HepG2 (cell line): ENCODE measurements around the gene ST8SIA4. TPM values are rescaled to one million over a fixed set of nuclear protein-coding genes. Genes with fewer than 3 reads are reported as not detected.

ENCODE experiments used
- ATAC-seq: fragments of 200-7000 bp; cut with Tn5 transposase; 3 replicates; pipeline ENCODE4 v1.9.1; 2020; ENCODE audit warnings: mild to moderate bottlenecking, moderate library complexity
- BruUV-seq: library from RNA; stranded (reverse); fragments of 400-500 nt; replicated peaks from 2 replicates; lab custom pipeline; 2021; lab: Mats Ljungman, UMichigan
- CTCF ChIA-PET: fragments of 300-600 bp; formaldehyde crosslinking; extraction: SDS; loops from one replicate; lab custom pipeline; 2021; ENCODE audit warnings: low total read pairs, inconsistent platforms, low intra/inter-chr PET ratio; lab: Yijun Ruan, JAX
- POLR2A ChIA-PET: fragments of 350-600 bp; sonication (Branson Sonifier 250); formaldehyde crosslinking; loops from one replicate; lab custom pipeline; 2020; ENCODE audit warnings: antibody characterized with exemption, inconsistent platforms; lab: Yijun Ruan, JAX
- DNase-seq: peaks from one replicate; pipeline ENCODE4 v3.0.0-alpha.2; 2015; ENCODE audit warnings: low spot score
- FAIRE-seq: peaks from 3 replicates; lab custom pipeline; 2011; peaks lifted over from hg19 to GRCh38; lab: Jason Lieb, UNC
- H2AFZ ChIP-seq: one replicate; pipeline ENCODE4 v1.6.1; 2011; ENCODE audit warnings: low read length, inconsistent platforms
- H3K27ac ChIP-seq: fragments of 300-600 bp; 3 replicates; pipeline ENCODE4 v1.8.0; 2011; ENCODE audit warnings: mixed run types, mild to moderate bottlenecking, mixed read lengths, low read length, inconsistent platforms; ENCODE audit not compliant: insufficient read depth; ENCODE audit errors: extremely low read length
- H3K27me3 ChIP-seq, 2 experiments: fragments of 200-600 bp in 1 of 2; 2 replicates in 1 of 2; 3 replicates in 1 of 2; pipeline versions ENCODE4 v1.6.0 to v1.8.0; 2011; ENCODE audit warnings: low read length in 2 of 2, mild to moderate bottlenecking in 2 of 2, moderate library complexity in 2 of 2, inconsistent platforms in 1 of 2; ENCODE audit not compliant: insufficient read depth in 2 of 2, control insufficient read depth in 1 of 2
- H3K36me3 ChIP-seq, 2 experiments: fragments of 200-600 bp in 1 of 2; replicated peaks in 1 of 2; 2 replicates in 1 of 2; 3 replicates in 1 of 2; pipeline versions ENCODE4 v1.5.1 to v1.8.0; 2011; ENCODE audit warnings: low read length in 2 of 2, inconsistent platforms in 1 of 2; ENCODE audit not compliant: insufficient read depth in 2 of 2, control insufficient read depth in 1 of 2
- H3K4me1 ChIP-seq: 2 replicates; pipeline ENCODE4 v1.5.1; 2012; ENCODE audit warnings: low read length, inconsistent platforms; ENCODE audit not compliant: insufficient read depth
- H3K4me2 ChIP-seq: 2 replicates; pipeline ENCODE4 v1.6.0; 2011; ENCODE audit warnings: low read depth, low read length, inconsistent platforms
- H3K4me3 ChIP-seq, 3 experiments: fragments of 200-600 bp in 1 of 3; sonication (generic), shearing (Covaris generic) in 1 of 3; replicated peaks in 1 of 3; 2 replicates each; pipeline ENCODE4 v1.5.1; 2011 to 2016; ENCODE audit warnings: low read length in 3 of 3, inconsistent platforms in 2 of 3, low read depth in 2 of 3, mild to moderate bottlenecking in 2 of 3, control low read depth in 1 of 3, mixed read lengths in 1 of 3; ENCODE audit not compliant: insufficient read depth in 1 of 3
- H3K79me2 ChIP-seq: one replicate; pipeline ENCODE4 v1.6.1; 2011; ENCODE audit warnings: low read length, inconsistent platforms; ENCODE audit not compliant: insufficient read depth
- H3K9ac ChIP-seq: 2 replicates; pipeline ENCODE4 v1.6.0; 2011; ENCODE audit warnings: mild to moderate bottlenecking, low read depth, low read length, inconsistent platforms; ENCODE audit not compliant: insufficient read depth
- H3K9me3 ChIP-seq: 2 replicates; pipeline ENCODE4 v1.5.1; 2012; ENCODE audit warnings: mild to moderate bottlenecking, low read length
- H4K20me1 ChIP-seq: 2 replicates; pipeline ENCODE4 v1.6.0; 2011; ENCODE audit warnings: inconsistent platforms, mild to moderate bottlenecking, low read length, moderate library complexity; ENCODE audit not compliant: insufficient read depth
- AKAP8 ChIP-seq: sonication (generic); formaldehyde crosslinking; IDR thresholded peaks from 2 replicates; pipeline ENCODE4 v1.5.1; 2020; ENCODE audit warnings: mild to moderate bottlenecking, missing genetic modification reagents
- ARID3A ChIP-seq: IDR thresholded peaks from 2 replicates; pipeline ENCODE4 v1.6.1; 2012; ENCODE audit warnings: low read depth, low read length, improper control_type of control experiment
- ERF ChIP-seq: IDR thresholded peaks from 2 replicates; pipeline ENCODE4 v1.6.1; 2018; ENCODE audit warnings: missing biosample characterization, missing genetic modification reagents
- FOXA1 ChIP-seq, 2 experiments: fragments of 450-650 bp in 1 of 2; sonication (generic) in 1 of 2; formaldehyde crosslinking in 1 of 2; IDR thresholded peaks; 2 replicates each; pipeline versions ENCODE4 v1.4.0 to v1.6.1; 2016 to 2020; ENCODE audit warnings: missing genetic modification reagents in 1 of 2
- HBP1 ChIP-seq: IDR thresholded peaks from 2 replicates; pipeline ENCODE4 v1.6.1; 2016; ENCODE audit warnings: low read depth, control low read depth
- JUN ChIP-seq: sonication (generic); formaldehyde crosslinking; IDR thresholded peaks from 2 replicates; pipeline ENCODE4 v1.4.0; 2020; ENCODE audit warnings: mild to moderate bottlenecking, missing genetic modification reagents
- MTERF4 ChIP-seq: sonication (generic); formaldehyde crosslinking; IDR thresholded peaks from 2 replicates; pipeline ENCODE4 v1.8.0; 2023; ENCODE audit warnings: mild to moderate bottlenecking, missing genetic modification reagents
- NPAS2 ChIP-seq: sonication (generic); formaldehyde crosslinking; IDR thresholded peaks from 2 replicates; pipeline ENCODE4 v1.8.0; 2022; ENCODE audit warnings: mild to moderate bottlenecking, missing genetic modification reagents, borderline replicate concordance
- PHF5A ChIP-seq: IDR thresholded peaks from one replicate; pipeline ENCODE4 v1.6.1; 2018; ENCODE audit warnings: low read depth, missing genetic modification reagents; ENCODE audit not compliant: unreplicated experiment
- REL ChIP-seq: sonication (generic); formaldehyde crosslinking; conservative IDR thresholded peaks from 2 replicates; pipeline ENCODE4 v1.8.0; 2022; ENCODE audit warnings: mild to moderate bottlenecking, missing genetic modification reagents, moderate library complexity
- TERF1 ChIP-seq: sonication (generic); formaldehyde crosslinking; IDR thresholded peaks from 2 replicates; pipeline ENCODE4 v1.8.0; 2022; ENCODE audit warnings: mild to moderate bottlenecking, missing genetic modification reagents, moderate library complexity
- THAP11 ChIP-seq: IDR thresholded peaks from 2 replicates; pipeline ENCODE4 v1.6.1; 2016; ENCODE audit warnings: missing biosample characterization, missing genetic modification reagents
- ZNF281 ChIP-seq: sonication (generic); formaldehyde crosslinking; IDR thresholded peaks from 2 replicates; pipeline ENCODE4 v1.4.0; 2020; ENCODE audit warnings: missing genetic modification reagents, borderline replicate concordance
- ZNF569 ChIP-seq: sonication (generic); formaldehyde crosslinking; IDR thresholded peaks from 2 replicates; pipeline ENCODE4 v1.5.0; 2020; ENCODE audit warnings: mild to moderate bottlenecking, missing genetic modification reagents, moderate library complexity, borderline replicate concordance
- ZNF652 ChIP-seq: IDR thresholded peaks from 2 replicates; pipeline ENCODE4 v1.6.1; 2016; ENCODE audit warnings: low read depth, borderline replicate concordance
- WGBS: methylation state at CpG from one replicate; pipeline ENCODE4 v1.1.6; 2017; ENCODE audit warnings: low lambda C conversion rate; 5-methylcytosine and 5-hydroxymethylcytosine counted together
- in situ Hi-C: cut with HindIII; loops from 2 replicates; pipeline ENCODE4 v1.10.0; 2017; ENCODE audit warnings: low pct_unique_long_range_greater_than_20kb; ENCODE audit not compliant: extremely low pct_ligation_motif_present
- intact Hi-C: fragments of 100-400 bp; cut with micrococcal nuclease; formaldehyde crosslinking; loops from one replicate; pipeline ENCODE4 v1.10.0; 2022; ENCODE audit not compliant: unreplicated experiment
- polyA plus RNA-seq, 8 experiments: library from polyadenylated mRNA; depleted of rRNA in 3 of 8; stranded (reverse) in 7 of 8; unstranded in 1 of 8; fragments of >200 nt; fragmentation: Illumina TruSeq in 4 of 8; extraction: Trizol in 4 of 8; gene quantifications; 2 replicates each; pipeline versions ENCODE4 v1.2.1 to v1.2.3, GENCODE V29; 2011 to 2016; ENCODE audit warnings: low read depth in 4 of 8, missing spikeins in 1 of 8, mixed read lengths in 1 of 8; ENCODE audit not compliant: insufficient read depth in 1 of 8
- total RNA-seq, 5 experiments: library from RNA; depleted of rRNA; stranded (reverse); fragments of >200 nt; fragmentation: Illumina TruSeq; extraction: Trizol; gene quantifications; 2 replicates each; pipeline ENCODE4 v1.2.3, GENCODE V29; 2016; ENCODE audit warnings: low read depth in 1 of 5

Gene ST8SIA4
- total and polyA plus RNA-seq, 2 of the 13 experiments (the other 11 are each of a cell fraction or from before 2014, with no cell fraction given): not detected

- TF ChIP-seq ARID3A (no peak), AKAP8 (CRISPR knock-in tag) (no peak), TERF1 (no peak), PHF5A (CRISPR knock-in tag) (no peak), THAP11 (CRISPR knock-in tag) (no peak), NPAS2 (no peak), REL (CRISPR knock-in tag) (no peak), FOXA1 (IDR thresholded peaks at IDR 0.05) (no peak), FOXA1 (CRISPR knock-in tag; IDR thresholded peaks at IDR 0.05) (no peak), JUN (no peak)
These were observed at the start of gene ST8SIA4 (continued) for GRCh38 chr5:100903039-100903887.

GRCh38 chr5:100950985-100951384 lies 47.9 kb upstream of the ST8SIA4 start:
- H3K79me2 ChIP-seq: no peaks in the 10 kb centered on the region
- H3K4me1 ChIP-seq: no peaks in the 10 kb centered on the region
- in situ Hi-C loops (no loop called here), intact Hi-C loops (no loop called here)
- ATAC-seq (no peak), DNase-seq (no peak), FAIRE-seq (no peak)
- H4K20me1 ChIP-seq: no peaks in the 10 kb centered on the region
- H3K27ac ChIP-seq: no peak overlapping the region
- H3K36me3 ChIP-seq: no peaks in the 10 kb centered on the region
- H2AFZ ChIP-seq: no peak overlapping the region
- no TSS peak for BruUV-seq
- no peaks in the 10 kb centered on the region for H3K27me3 ChIP-seq
- no peaks in the 10 kb centered on the region for H3K9me3 ChIP-seq
- CTCF ChIA-PET: no interaction called here
- POLR2A ChIA-PET: no interaction called here
- no peak overlapping the region for H3K4me2 ChIP-seq
- WGBS: 0% methylated on average over 4 of the region's 4 CpGs
- no peak overlapping the region for H3K9ac ChIP-seq
- H3K4me3 ChIP-seq: no peak overlapping the region
- TF ChIP-seq ERF (no peak), ZNF569 (no peak), HBP1 (CRISPR knock-in tag) (no peak), ZNF652 (CRISPR knock-in tag) (no peak), ZNF281 (CRISPR knock-in tag) (no peak), MTERF4 (no peak)
